Stimulated activated naive CD8-positive, alpha-beta T cell treated with anti-CD3 and anti-CD28 coated beads, Interleukin-15, amount 100 ng/mL, for 72 hours (primary cell): ENCODE results near the gene LGR6.

Experiments
- ATAC-seq: fragments of 150-1000 bp; cut with Tn5 transposase; 2 replicates; pipeline ENCODE4 v1.10.0; 2021; ENCODE audit warnings: mild to moderate bottlenecking, moderate library complexity
- DNase-seq, 2 donors: peaks; one replicate each; pipeline ENCODE4 v3.0.0; 2021 to 2022
- H3K27ac Mint-ChIP-seq, 2 donors: one replicate each; pipeline ENCODE4 v1.8.0; 2022; ENCODE audit warnings: mild to moderate bottlenecking in 2 of 2, mixed read lengths in 2 of 2, moderate library complexity in 2 of 2
- H3K27me3 Mint-ChIP-seq: one replicate; pipeline ENCODE4 v1.8.0; 2022; ENCODE audit warnings: mixed read lengths
- H3K4me1 Mint-ChIP-seq: one replicate; pipeline ENCODE4 v1.8.0; 2022; ENCODE audit warnings: mild to moderate bottlenecking, mixed read lengths
- H3K4me3 Mint-ChIP-seq, 2 donors: one replicate each; pipeline ENCODE4 v1.8.0; 2022; ENCODE audit warnings: mild to moderate bottlenecking in 2 of 2, mixed read lengths in 2 of 2, moderate library complexity in 1 of 2
- H3K9me3 Mint-ChIP-seq, 2 donors: one replicate each; pipeline ENCODE4 v1.8.0; 2022; ENCODE audit warnings: mixed read lengths in 2 of 2

LGR6 gene

GRCh38 chr1:202213361-202214088, 19.9 kb downstream of the LGR6 start:
- Mint-ChIP-seq H3K9me3 (no peaks in the 10 kb centered on the region), H3K27ac (no peak overlapping the region), H3K27me3 (peaks cover 82% of the 10 kb centered on the region), H3K4me3 (peak overlapping the region; percentile 36 to 58), H3K4me1 (peaks cover 15% of the 10 kb centered on the region)
- ATAC-seq (peak; percentile 56), DNase-seq (no peak)

- ATAC-seq (peak; percentile 31), DNase-seq (no peak)
- peaks cover 15% of the 10 kb centered on the region for H3K4me1 Mint-ChIP-seq
- peak overlapping the region; percentile 57 to 58 for H3K4me3 Mint-ChIP-seq
- H3K27ac Mint-ChIP-seq, result no peak overlapping the region
- no peaks in the 10 kb centered on the region for H3K9me3 Mint-ChIP-seq
- peaks cover 89% of the 10 kb centered on the region for H3K27me3 Mint-ChIP-seq
Measured at GRCh38 chr1:202214089-202214843, 20.7 kb downstream of the LGR6 start.

- Mint-ChIP-seq H3K4me1 (peaks cover 15% of the 10 kb centered on the region), H3K4me3 (no peak overlapping the region), H3K9me3 (no peaks in the 10 kb centered on the region), H3K27me3 (peaks cover 81% of the 10 kb centered on the region), H3K27ac (no peak overlapping the region)
- ATAC-seq, result no peak
- DNase-seq, result no peak
Measured at GRCh38 chr1:202215472-202216130, 22.0 kb downstream of the LGR6 start.

GRCh38 chr1:202216691-202217090, 23.1 kb downstream of the LGR6 start:
- ATAC-seq (no peak), DNase-seq (no peak)
- Mint-ChIP-seq H3K27me3 (peaks cover 81% of the 10 kb centered on the region), H3K27ac (no peak overlapping the region), H3K9me3 (no peaks in the 10 kb centered on the region), H3K4me3 (no peak overlapping the region), H3K4me1 (peaks cover 21% of the 10 kb centered on the region)

GRCh38 chr1:202217516-202217915, 23.9 kb downstream of the LGR6 start:
- DNase-seq (no peak), ATAC-seq (no peak)
- no peak overlapping the region for H3K4me3 Mint-ChIP-seq
- no peak overlapping the region for H3K27ac Mint-ChIP-seq
- peaks cover 77% of the 10 kb centered on the region for H3K27me3 Mint-ChIP-seq
- H3K4me1 Mint-ChIP-seq, result peaks cover 28% of the 10 kb centered on the region
- H3K9me3 Mint-ChIP-seq, result no peaks in the 10 kb centered on the region

GRCh38 chr1:202217951-202218350, 24.4 kb downstream of the LGR6 start:
- ATAC-seq (no peak), DNase-seq (no peak)
- no peak overlapping the region for H3K27ac Mint-ChIP-seq
- peaks cover 73% of the 10 kb centered on the region for H3K27me3 Mint-ChIP-seq
- H3K4me1 Mint-ChIP-seq, result peaks cover 28% of the 10 kb centered on the region
- no peak overlapping the region for H3K4me3 Mint-ChIP-seq
- no peaks in the 10 kb centered on the region for H3K9me3 Mint-ChIP-seq

GRCh38 chr1:202220733-202221132, 27.1 kb downstream of the LGR6 start:
- no peak for DNase-seq
- no peak for ATAC-seq
- Mint-ChIP-seq H3K4me1 (peaks cover 13% of the 10 kb centered on the region), H3K27me3 (peaks cover 45% of the 10 kb centered on the region), H3K4me3 (no peak overlapping the region), H3K27ac (no peak overlapping the region), H3K9me3 (no peaks in the 10 kb centered on the region)

GRCh38 chr1:202221911-202222909, 28.6 kb downstream of the LGR6 start:
- H3K4me3 Mint-ChIP-seq, result no peak overlapping the region
- no peak overlapping the region for H3K27ac Mint-ChIP-seq
- DNase-seq (no peak), ATAC-seq (peak; percentile 55)
- peaks cover 30% of the 10 kb centered on the region for H3K27me3 Mint-ChIP-seq
- H3K4me1 Mint-ChIP-seq, result peaks cover 14% of the 10 kb centered on the region
- no peaks in the 10 kb centered on the region for H3K9me3 Mint-ChIP-seq

GRCh38 chr1:202223121-202223860, 29.7 kb downstream of the LGR6 start:
- Mint-ChIP-seq H3K4me3 (no peak overlapping the region), H3K4me1 (peaks cover 24% of the 10 kb centered on the region), H3K27me3 (peaks cover 19% of the 10 kb centered on the region), H3K27ac (peak overlapping the region in 1 of 2 donors; percentile 79), H3K9me3 (no peaks in the 10 kb centered on the region)
- DNase-seq (no peak), ATAC-seq (no peak)

- no peak overlapping the region for H3K4me3 Mint-ChIP-seq
Measured at GRCh38 chr1:202224453-202224852, 30.9 kb downstream of the LGR6 start.

GRCh38 chr1:202225131-202225530, 31.5 kb downstream of the LGR6 start:
- Mint-ChIP-seq H3K9me3 (no peaks in the 10 kb centered on the region), H3K4me1 (peaks cover 36% of the 10 kb centered on the region), H3K27me3 (peaks cover 10% of the 10 kb centered on the region), H3K27ac (no peak overlapping the region), H3K4me3 (no peak overlapping the region)
- ATAC-seq (no peak), DNase-seq (no peak)

More at GRCh38 chr1:202224453-202224852, 30.9 kb downstream of the LGR6 start:
- no peaks in the 10 kb centered on the region for H3K9me3 Mint-ChIP-seq
- no peak overlapping the region for H3K27ac Mint-ChIP-seq
- ATAC-seq (no peak), DNase-seq (no peak)
- peaks cover 36% of the 10 kb centered on the region for H3K4me1 Mint-ChIP-seq
- peaks cover 10% of the 10 kb centered on the region for H3K27me3 Mint-ChIP-seq

- DNase-seq (no peak), ATAC-seq (peak; percentile 66)
- H3K27ac Mint-ChIP-seq, result no peak overlapping the region
- H3K9me3 Mint-ChIP-seq, result no peaks in the 10 kb centered on the region
- no peaks in the 10 kb centered on the region for H3K27me3 Mint-ChIP-seq
- H3K4me3 Mint-ChIP-seq, result peak overlapping the region in 1 of 2 donors; percentile 33
- peaks cover 25% of the 10 kb centered on the region for H3K4me1 Mint-ChIP-seq
Measured at GRCh38 chr1:202227053-202227672, 33.6 kb downstream of the LGR6 start.

GRCh38 chr1:202227997-202228401, 34.4 kb downstream of the LGR6 start:
- DNase-seq (no peak), ATAC-seq (peak; percentile 68)
- H3K27ac Mint-ChIP-seq, result no peak overlapping the region
- H3K4me3 Mint-ChIP-seq, result no peak overlapping the region
- H3K27me3 Mint-ChIP-seq, result no peaks in the 10 kb centered on the region
- H3K4me1 Mint-ChIP-seq, result peaks cover 23% of the 10 kb centered on the region
- no peaks in the 10 kb centered on the region for H3K9me3 Mint-ChIP-seq

- DNase-seq, result no peak
- Mint-ChIP-seq H3K9me3 (no peaks in the 10 kb centered on the region), H3K4me3 (peak overlapping the region in 1 of 2 donors; percentile 22), H3K27ac (no peak overlapping the region), H3K4me1 (peaks cover 23% of the 10 kb centered on the region), H3K27me3 (no peaks in the 10 kb centered on the region)
- peak; percentile 34 for ATAC-seq
Measured at GRCh38 chr1:202228484-202229122, 35.0 kb downstream of the LGR6 start.
